ENCODE measurements around the gene BANP.
"Not testable (repeated sequence)": the region's sequence is repeated elsewhere in the genome, so short reads cannot be mapped to it uniquely, and the experiment has no call there.

Gene BANP

DNA sequence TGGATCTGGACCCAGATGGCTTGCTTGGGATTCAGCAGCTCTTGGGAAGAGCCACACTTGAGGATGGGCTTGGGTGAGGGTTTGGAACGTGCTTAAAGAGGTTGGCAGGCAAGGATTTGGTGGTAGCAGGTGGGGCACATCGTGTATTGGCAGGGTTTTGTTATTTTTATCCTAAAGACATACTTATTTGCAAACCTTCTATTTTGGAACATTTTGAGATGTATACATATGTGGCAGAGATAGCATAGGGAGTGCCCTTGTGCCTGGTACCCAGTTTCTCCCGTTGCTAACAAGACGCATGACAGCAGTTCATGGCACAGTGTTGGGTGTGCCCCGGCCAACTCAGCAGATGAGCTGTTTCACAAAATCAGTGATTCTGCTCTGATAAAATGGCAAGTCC is 9.1 kb downstream of the BANP start:
- DNase-seq (ENCODE audit: low read depth, low spot score), result no peak
- no peak overlapping the region for H3K4me3 ChIP-seq (ENCODE audit: low read length)

DNA sequence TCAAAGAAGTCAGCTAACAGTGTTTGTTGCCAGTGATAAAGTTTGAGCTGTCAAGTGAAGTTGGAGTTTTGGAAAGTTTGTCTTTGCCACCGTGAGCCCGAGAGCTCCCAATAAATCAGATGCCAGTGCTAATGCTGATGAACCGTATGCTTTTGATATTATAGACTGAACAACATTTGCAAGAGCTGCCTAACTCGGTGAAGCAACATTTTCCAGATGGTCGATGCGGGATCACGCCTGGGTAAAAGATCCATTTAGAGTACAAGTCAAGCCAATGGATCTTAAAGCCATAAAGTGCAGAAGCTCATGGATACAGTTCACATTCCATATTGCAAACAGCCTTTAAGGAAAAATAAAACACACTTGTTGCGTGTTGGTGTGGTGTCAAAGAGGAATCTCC is 9.6 kb downstream of the BANP start:
- H3K4me3 ChIP-seq (ENCODE audit: low read length), result no peak overlapping the region
- no peak for DNase-seq (ENCODE audit: low read depth, low spot score)

GRCh38 chr16:87961623-87962022 is 10.4 kb downstream of the BANP start:
- DNase-seq (ENCODE audit: low read depth, low spot score), result no peak

GRCh38 chr16:87963400-87963799 is 12.2 kb downstream of the BANP start:
- peak; percentile 32 for DNase-seq (ENCODE audit: low read depth, low spot score)
- no peak overlapping the region for H3K4me3 ChIP-seq (ENCODE audit: low read length)

More at GRCh38 chr16:87961623-87962022, 10.4 kb downstream of the BANP start:
- no peak overlapping the region for H3K4me3 ChIP-seq (ENCODE audit: low read length)

- no peak for DNase-seq (ENCODE audit: low read depth, low spot score)
- H3K4me3 ChIP-seq (ENCODE audit: low read length), result no peak overlapping the region
Measured at GRCh38 chr16:87964049-87964659, 12.9 kb downstream of the BANP start.

DNA sequence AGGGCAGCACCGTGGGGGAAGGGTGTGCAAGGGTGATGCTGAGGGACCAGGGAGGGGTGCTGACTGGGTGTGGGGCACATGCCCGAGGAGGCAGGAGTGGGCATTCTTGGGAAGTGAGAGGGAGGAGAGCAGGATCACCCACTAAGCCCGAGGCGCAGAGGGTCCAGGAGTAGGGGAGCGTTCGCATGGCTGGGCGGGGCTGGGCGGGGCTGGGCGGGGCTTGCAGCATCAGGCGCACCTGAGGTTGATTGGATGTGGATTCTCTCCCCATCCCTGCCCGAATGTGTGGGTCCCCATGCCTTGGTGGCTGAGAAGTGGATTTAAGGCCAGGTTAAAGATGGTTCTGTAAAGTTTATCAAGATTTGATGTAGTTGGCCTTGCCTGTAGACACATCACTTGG is 14.2 kb downstream of the BANP start:
- DNase-seq (ENCODE audit: low read depth, low spot score), result no peak
- H3K4me3 ChIP-seq (ENCODE audit: low read length), result no peak overlapping the region

- no peak overlapping the region for H3K4me3 ChIP-seq (ENCODE audit: low read length)
- DNase-seq (ENCODE audit: low read depth, low spot score), result no peak
Measured at GRCh38 chr16:87966064-87966645, 14.9 kb downstream of the BANP start.

DNA sequence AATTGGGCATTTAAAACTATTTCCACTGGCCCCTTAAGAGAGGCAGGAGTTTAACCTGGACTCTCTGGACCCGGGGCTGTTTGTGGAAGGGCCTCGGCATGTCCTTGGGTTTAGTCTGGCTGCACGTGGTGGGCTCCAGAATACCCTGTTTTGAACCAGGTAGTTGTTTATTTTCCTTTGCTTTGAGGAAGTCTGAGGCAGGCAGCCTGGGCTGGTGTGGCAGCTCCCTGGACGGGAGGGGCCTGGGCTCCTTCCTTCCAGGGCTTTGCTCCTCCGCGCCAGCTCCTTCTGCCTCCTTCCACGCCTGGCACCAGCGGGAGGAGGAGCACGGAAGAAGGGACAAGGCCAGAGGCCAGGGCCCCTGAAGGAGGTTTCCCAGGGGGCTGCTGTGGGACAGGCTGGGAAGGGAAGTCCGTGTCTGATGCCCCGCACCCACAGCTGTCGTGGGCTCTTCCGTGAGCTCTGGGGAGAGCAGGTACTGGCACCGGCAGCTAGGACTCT is 15.5 kb downstream of the BANP start:
- H3K4me3 ChIP-seq (ENCODE audit: low read length), result no peak overlapping the region
- DNase-seq (ENCODE audit: low read depth, low spot score), result no peak

- H3K4me3 ChIP-seq (ENCODE audit: low read length), result no peak overlapping the region
- DNase-seq (ENCODE audit: low read depth, low spot score), result no peak
Measured at GRCh38 chr16:87968541-87968940, 17.3 kb downstream of the BANP start.

DNA sequence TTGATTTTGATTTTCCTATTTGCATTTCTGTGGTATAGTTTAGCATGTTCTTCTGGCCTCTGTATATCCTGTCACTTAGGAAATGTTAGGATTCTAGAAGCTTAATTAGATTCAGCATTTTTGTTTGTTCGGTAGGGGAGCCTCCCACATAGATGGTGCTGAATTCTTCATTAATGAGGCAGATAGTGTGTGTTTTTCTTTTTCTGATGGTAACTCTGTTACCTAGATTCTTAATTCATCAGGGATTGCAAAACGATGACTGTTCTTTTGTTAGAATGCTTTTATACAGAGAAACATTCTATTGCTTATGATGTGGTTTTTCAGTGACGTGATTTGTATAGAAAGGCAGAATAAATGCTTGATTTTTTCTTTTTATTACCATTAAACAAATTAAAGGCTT is 19.0 kb downstream of the BANP start:
- H3K4me3 ChIP-seq (ENCODE audit: low read length), result no peak overlapping the region
- no peak for DNase-seq (ENCODE audit: low read depth, low spot score)

- H3K4me3 ChIP-seq (ENCODE audit: low read length), result no peak overlapping the region
Measured at GRCh38 chr16:87971933-87972332, 20.7 kb downstream of the BANP start.

GRCh38 chr16:87973717-87974116 is 22.5 kb downstream of the BANP start:
- DNase-seq (ENCODE audit: low read depth, low spot score), result no peak
- H3K4me3 ChIP-seq (ENCODE audit: low read length), result no peak overlapping the region

More at GRCh38 chr16:87971933-87972332, 20.7 kb downstream of the BANP start:
- no peak for DNase-seq (ENCODE audit: low read depth, low spot score)

- H3K4me3 ChIP-seq (ENCODE audit: low read length), result no peak overlapping the region
- DNase-seq (ENCODE audit: low read depth, low spot score), result no peak
Measured at GRCh38 chr16:87974178-87974577, 22.9 kb downstream of the BANP start.

DNA sequence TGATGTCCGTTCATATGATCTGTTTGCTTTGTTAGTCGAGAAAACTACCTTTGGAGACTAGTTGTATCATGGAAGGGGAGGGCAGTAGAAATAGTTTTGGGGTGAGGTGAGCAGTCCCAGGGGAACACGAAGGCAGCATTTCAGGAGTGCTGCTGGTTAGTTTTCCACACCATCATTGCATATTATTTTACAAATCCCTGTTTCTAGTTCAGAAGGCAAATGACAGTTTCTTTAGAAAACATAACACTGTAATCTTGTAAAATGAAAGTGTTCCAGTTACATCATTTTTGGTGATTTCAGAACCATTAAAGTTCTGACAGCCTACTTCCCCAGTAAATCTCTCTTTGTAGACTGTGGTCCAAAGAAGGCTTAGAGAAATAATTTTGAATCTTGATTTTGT is 25.4 kb downstream of the BANP start:
- H3K4me3 ChIP-seq (ENCODE audit: low read length), result no peak overlapping the region
- DNase-seq (ENCODE audit: low read depth, low spot score), result no peak

GRCh38 chr16:87978127-87978526 is 26.9 kb downstream of the BANP start:
- H3K4me3 ChIP-seq (ENCODE audit: low read length), result no peak overlapping the region
- DNase-seq (ENCODE audit: low read depth, low spot score), result no peak

DNA sequence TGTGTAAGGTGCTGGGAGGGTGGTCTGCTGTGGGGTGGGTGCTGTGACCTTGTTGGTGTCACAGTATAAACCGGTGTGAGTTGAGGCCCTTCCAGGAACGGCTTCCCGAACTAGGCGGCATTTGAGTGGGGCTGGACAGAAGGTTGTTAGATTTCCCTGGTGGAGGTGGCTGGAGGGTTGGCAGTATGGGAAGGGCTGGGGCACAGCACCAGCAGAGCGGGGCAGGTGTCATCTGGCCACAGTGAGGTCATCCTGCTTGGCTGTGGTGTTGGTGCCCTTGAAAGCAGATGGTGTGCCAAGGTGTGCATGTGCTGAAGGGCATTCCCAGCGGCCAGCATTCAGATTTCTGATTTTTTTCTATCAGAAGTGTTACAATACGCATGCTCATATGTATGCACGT is 28.1 kb downstream of the BANP start:
- DNase-seq (ENCODE audit: low read depth, low spot score), result no peak
- H3K4me3 ChIP-seq (ENCODE audit: low read length), result no peak overlapping the region

DNA sequence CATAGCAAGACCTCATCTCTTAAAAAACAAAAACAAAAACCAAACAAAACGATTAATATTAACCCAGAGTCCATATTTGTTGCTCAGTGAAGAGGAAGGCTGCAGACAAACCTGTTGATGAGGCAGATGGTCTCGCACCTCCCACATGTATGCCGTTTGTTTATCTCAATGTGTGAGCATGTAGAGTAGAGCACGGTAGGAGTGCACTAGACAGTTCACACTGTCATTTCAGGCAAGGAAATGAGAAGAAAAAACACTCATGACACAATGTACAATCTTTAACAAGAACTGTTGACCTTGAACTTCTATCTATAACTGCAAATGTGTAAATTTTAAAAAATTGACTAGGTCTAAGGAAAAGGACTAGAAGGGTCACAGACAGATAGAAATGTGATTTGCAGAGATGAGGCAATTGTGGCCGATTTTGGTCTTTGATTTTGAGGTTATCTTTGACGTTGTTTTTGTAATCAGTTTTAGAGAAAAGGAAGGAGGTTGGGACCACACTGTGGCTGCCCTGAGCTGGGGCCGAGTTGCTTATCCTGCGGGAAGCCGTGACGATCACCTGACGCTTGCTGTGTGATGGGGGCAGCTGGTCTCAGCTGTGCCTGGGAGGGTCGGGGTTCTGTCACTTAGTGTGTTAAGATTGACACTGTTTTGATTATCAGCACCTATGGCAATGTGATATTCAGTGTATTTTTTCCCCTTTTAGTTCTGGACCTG is 28.8 kb downstream of the BANP start:
- not testable (repeated sequence) for DNase-seq (ENCODE audit: low read depth, low spot score); H3K4me3 ChIP-seq (ENCODE audit: low read length)

DNA sequence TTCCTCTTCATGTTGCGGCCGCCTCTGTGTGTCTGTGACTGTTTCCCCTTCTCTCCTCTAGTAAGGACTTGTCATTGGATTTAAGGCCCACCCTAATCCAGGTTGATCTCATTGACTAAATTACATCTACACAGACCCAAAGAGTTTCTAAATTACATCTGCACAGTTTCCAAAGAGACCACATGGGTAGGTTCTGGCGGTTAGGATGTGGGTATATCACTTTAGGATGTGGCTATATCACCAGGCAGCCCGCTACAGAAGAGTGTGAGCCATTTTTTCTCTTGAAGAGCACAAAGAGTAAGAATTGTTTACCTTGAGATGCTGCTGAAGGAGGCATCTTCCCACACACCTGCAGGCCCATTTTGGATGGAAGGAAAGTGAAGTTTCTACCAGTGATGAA is 30.1 kb downstream of the BANP start:
- not testable (repeated sequence) for H3K4me3 ChIP-seq (ENCODE audit: low read length)
- peak; percentile 78 for DNase-seq (ENCODE audit: low read depth, low spot score)

- no peak overlapping the region for H3K4me3 ChIP-seq (ENCODE audit: low read length)
- no peak for DNase-seq (ENCODE audit: low read depth, low spot score)
Measured at GRCh38 chr16:87982581-87983041, 31.4 kb downstream of the BANP start.

DNA sequence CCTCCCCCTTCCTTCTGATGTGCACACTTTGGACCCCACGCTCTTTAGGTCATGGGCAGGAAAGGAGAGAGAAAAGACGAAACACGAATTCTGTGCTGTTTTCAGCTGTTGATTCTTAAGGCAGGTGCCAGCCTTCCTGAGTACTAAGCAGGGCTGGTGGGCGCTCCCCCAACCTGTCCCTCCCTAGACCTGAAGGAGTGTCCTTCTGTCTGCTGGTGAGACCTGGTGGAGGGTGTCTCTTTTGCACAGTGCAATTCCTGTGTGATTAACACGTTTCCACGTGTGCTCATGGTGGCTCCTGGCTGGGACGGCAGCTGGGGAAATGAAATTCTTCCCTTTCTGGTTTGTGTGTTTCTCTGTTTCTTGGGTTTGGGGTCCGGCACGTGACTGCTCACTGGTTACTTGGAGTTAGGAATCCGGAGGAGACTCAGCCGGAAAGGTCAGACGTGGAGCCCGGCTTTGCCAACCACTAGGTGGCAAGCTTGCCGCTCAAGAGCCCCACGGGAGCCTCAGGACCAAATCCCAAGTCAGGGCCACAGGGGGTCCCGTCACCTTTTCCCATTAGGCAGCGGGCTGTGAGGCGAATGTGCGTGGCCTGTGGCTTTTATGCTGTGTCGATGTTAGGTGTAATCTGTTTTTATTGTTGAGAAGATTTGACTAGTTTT is 32.0 kb downstream of the BANP start:
- not testable (repeated sequence) for DNase-seq (ENCODE audit: low read depth, low spot score); H3K4me3 ChIP-seq (ENCODE audit: low read length)
